ENCODE data around the gene CPN2. TPM values are rescaled to one million over a fixed set of nuclear protein-coding genes. Genes with fewer than 3 reads are reported as not detected.

CPN2 gene
- total RNA-seq, 1 experiment from 2014 or later: 0.08 TPM

GRCh38 chr3:194346621-194347020, 4.5 kb downstream of the CPN2 start:
- Histone ChIP-seq H3K4me1 (ENCODE audit: control insufficient read depth, insufficient read depth, low read length) (peaks cover 11% of the 10 kb centered on the region; the same call in 1 of the 2 replicates), H3K27me3 (ENCODE audit: control insufficient read depth, insufficient read depth, low read length) (no peaks in the 10 kb centered on the region), H3K9me3 (ENCODE audit: control insufficient read depth, insufficient read depth, low read depth, low read length) (no peaks in the 10 kb centered on the region), H3K27ac (ENCODE audit: low read length) (no peak overlapping the region), H3K36me3 (ENCODE audit: control insufficient read depth, insufficient read depth, low read length) (no peaks in the 10 kb centered on the region), H3K4me3 (ENCODE audit: low read depth in 2 of 2, low read length in 2 of 2) (no peak overlapping the region)
- CTCF ChIA-PET: no interaction called here
- intact Hi-C loops (cut with micrococcal nuclease; ENCODE audit: unreplicated experiment): loop anchor here (10.0 kb wide), 1 partner anchor 248 kb away; no protein-coding TSS in a partner anchor
- no peak for TF ChIP-seq SIN3A (IDR thresholded peaks at IDR 0.05; ENCODE audit: borderline replicate concordance, insufficient read depth, low read depth, low read length)
- TF ChIP-seq CTCF (IDR thresholded peaks at IDR 0.05): no peak
- no peak for TF ChIP-seq TCF7L2 (IDR thresholded peaks at IDR 0.05; ENCODE audit: low read depth, low read length)
- TF ChIP-seq POLR2AphosphoS5 (IDR thresholded peaks at IDR 0.05; ENCODE audit: low read depth, low read length): no peak
- no peak for TF ChIP-seq REST (IDR thresholded peaks at IDR 0.05; ENCODE audit: insufficient read depth in 1 of 2, low read depth in 2 of 2, low read length in 1 of 2)
- POLR2A ChIA-PET: no interaction called here
- no peak for DNase-seq (ENCODE audit: low read depth, low spot score)
- no TSS peak for BruUV-seq (replicated peaks)
- ATAC-seq: no peak
- in situ Hi-C loops (cut with HindIII; ENCODE audit: low pct_unique_long_range_greater_than_20kb, low sequenced_read_pairs): no loop called here

GRCh38 chr3:194346035-194346434, 5.1 kb downstream of the CPN2 start:
- BruUV-seq (replicated peaks): no TSS peak
- no peak overlapping the region for H3K4me3 ChIP-seq (ENCODE audit: low read depth in 2 of 2, low read length in 2 of 2)
- ChIA-PET POLR2A (interaction anchor here (0.6 kb wide), 1 partner anchor 250 kb away, joined by 4 read pairs; no protein-coding TSS in a partner anchor), CTCF (no interaction called here)
- H3K27ac ChIP-seq (ENCODE audit: low read length): no peak overlapping the region
- DNase-seq (ENCODE audit: low read depth, low spot score) (no peak), ATAC-seq (no peak)
- TF ChIP-seq TCF7L2 (IDR thresholded peaks at IDR 0.05; ENCODE audit: low read depth, low read length): no peak
- no peak for TF ChIP-seq POLR2AphosphoS5 (IDR thresholded peaks at IDR 0.05; ENCODE audit: low read depth, low read length)
- no peak for TF ChIP-seq SIN3A (IDR thresholded peaks at IDR 0.05; ENCODE audit: borderline replicate concordance, insufficient read depth, low read depth, low read length)
- no peak for TF ChIP-seq CTCF (IDR thresholded peaks at IDR 0.05)
- TF ChIP-seq REST (IDR thresholded peaks at IDR 0.05; ENCODE audit: insufficient read depth in 1 of 2, low read depth in 2 of 2, low read length in 1 of 2): no peak
- no peaks in the 10 kb centered on the region for H3K36me3 ChIP-seq (ENCODE audit: control insufficient read depth, insufficient read depth, low read length)
- no peaks in the 10 kb centered on the region for H3K9me3 ChIP-seq (ENCODE audit: control insufficient read depth, insufficient read depth, low read depth, low read length)
- H3K4me1 ChIP-seq (ENCODE audit: control insufficient read depth, insufficient read depth, low read length): peaks cover 10% of the 10 kb centered on the region; the same call in 1 of the 2 replicates
- no peaks in the 10 kb centered on the region for H3K27me3 ChIP-seq (ENCODE audit: control insufficient read depth, insufficient read depth, low read length)
- intact Hi-C loops (cut with micrococcal nuclease; ENCODE audit: unreplicated experiment) (loop anchor here (10.0 kb wide), 1 partner anchor 249 kb away; no protein-coding TSS in a partner anchor), in situ Hi-C loops (cut with HindIII; ENCODE audit: low pct_unique_long_range_greater_than_20kb, low sequenced_read_pairs) (no loop called here)

Data from Panc1 (cell line).